CD4-positive, alpha-beta T cell (primary cell): ENCODE results near the gene ZBTB17. TPM values are rescaled to one million over a fixed set of nuclear protein-coding genes. Genes with fewer than 3 reads are reported as not detected.
"Not testable (repeated sequence)": the region's sequence is repeated elsewhere in the genome, so short reads cannot be mapped to it uniquely, and the experiment has no call there.

Source experiments
- ATAC-seq: fragments of 200-7000 bp; cut with Tn5 transposase; one replicate; pipeline ENCODE4 v1.10.0; 2022; ENCODE audit warnings: mild to moderate bottlenecking; ENCODE audit not compliant: poor library complexity
- CTCF ChIA-PET: fragments of 350-600 bp; sonication (Branson Sonifier 250); formaldehyde crosslinking; loops from one replicate; lab custom pipeline; 2021; ENCODE audit warnings: antibody characterized with exemption, inconsistent platforms; lab: Charles Lee
- POLR2A ChIA-PET: fragments of 350-600 bp; sonication (Branson Sonifier 250); formaldehyde crosslinking; loops from one replicate; lab custom pipeline; 2021; ENCODE audit warnings: antibody characterized with exemption, inconsistent platforms; lab: Charles Lee
- DNase-seq, 14 experiments: peaks; one replicate each; pipeline ENCODE4 v3.0.0-alpha.2; 2013 to 2020; ENCODE audit warnings: mixed read lengths in 2 of 14
- H3K27ac ChIP-seq, 2 donors: one replicate each; pipeline versions ENCODE4 v1.5.1 to v1.7.0; 2013; ENCODE audit warnings: low read length in 2 of 2, low read depth in 1 of 2, mild to moderate bottlenecking in 1 of 2
- H3K27me3 ChIP-seq, 2 experiments: 1 replicate in 1 of 2; 2 replicates in 1 of 2; pipeline versions ENCODE4 v1.6.1 to v1.7.0; 2013; ENCODE audit warnings: low read length in 2 of 2, control low read depth in 1 of 2, mild to moderate bottlenecking in 1 of 2, moderate library complexity in 1 of 2; ENCODE audit not compliant: insufficient read depth in 2 of 2, control insufficient read depth in 1 of 2
- H3K36me3 ChIP-seq: one replicate; pipeline ENCODE4 v1.6.1; 2013; ENCODE audit warnings: low read length, control low read depth; ENCODE audit not compliant: insufficient read depth
- H3K4me1 ChIP-seq: one replicate; pipeline ENCODE4 v1.6.1; 2013; ENCODE audit warnings: low read length, control low read depth; ENCODE audit not compliant: insufficient read depth
- H3K4me3 ChIP-seq: one replicate; pipeline ENCODE4 v1.5.1; 2013; ENCODE audit warnings: mild to moderate bottlenecking, low read length, moderate library complexity
- H3K9me3 ChIP-seq, 2 experiments: 1 replicate in 1 of 2; 2 replicates in 1 of 2; pipeline versions ENCODE4 v1.6.1 to v1.7.0; 2013; ENCODE audit warnings: low read length in 2 of 2, mild to moderate bottlenecking in 2 of 2, control low read depth in 1 of 2, moderate library complexity in 1 of 2; ENCODE audit not compliant: control insufficient read depth in 1 of 2, insufficient read depth in 1 of 2
- H3K27ac Mint-ChIP-seq: one replicate; pipeline ENCODE4 v1.8.0; 2020; ENCODE audit warnings: mixed read lengths
- H3K27me3 Mint-ChIP-seq: one replicate; pipeline ENCODE4 v1.8.0; 2021; ENCODE audit warnings: mixed read lengths
- H3K36me3 Mint-ChIP-seq: one replicate; pipeline ENCODE4 v1.8.0; 2021; ENCODE audit warnings: low read depth, mixed read lengths
- H3K4me1 Mint-ChIP-seq: one replicate; pipeline ENCODE4 v1.8.0; 2021; ENCODE audit warnings: low read depth, mixed read lengths
- H3K4me3 Mint-ChIP-seq: one replicate; pipeline ENCODE4 v1.8.0; 2020; ENCODE audit warnings: mild to moderate bottlenecking, mixed read lengths
- H3K9me3 Mint-ChIP-seq: one replicate; pipeline ENCODE4 v1.8.0; 2020; ENCODE audit warnings: mixed read lengths
- CTCF ChIP-seq: fragments of 200-600 bp; IDR thresholded peaks from one replicate; pipeline ENCODE4 v1.8.0; 2022; ENCODE audit warnings: antibody characterized with exemption, mild to moderate bottlenecking
- intact Hi-C, 2 experiments: fragments of 100-400 bp; cut with DNase I in 1 of 2; cut with micrococcal nuclease in 1 of 2; formaldehyde crosslinking; loops; one replicate each; pipeline versions ENCODE4 v1.15.1 to v1.9.0; 2023 to 2025; cut with DNase I, micrococcal nuclease
- total RNA-seq, 174 experiments: library from RNA in 2 of 174; stranded (reverse) in 2 of 174; gene quantifications; one replicate each; pipeline ENCODE4 v1.2.3 and lab custom pipeline; 2021 to 2026

The ZBTB17 gene
- total RNA-seq, 2 experiments from 2014 or later = 70.2 to 78.1 TPM

- POLR2A ChIA-PET = no interaction called here
- H3K27ac Mint-ChIP-seq = no peak overlapping the region
- no peak overlapping the region for H3K4me3 Mint-ChIP-seq
- Histone ChIP-seq H3K9me3 (no peaks in the 10 kb centered on the region), H3K4me1 (no peaks in the 10 kb centered on the region), H3K27ac (no peak overlapping the region), H3K4me3 (no peak overlapping the region), H3K27me3 (no peaks in the 10 kb centered on the region), H3K36me3 (no peaks in the 10 kb centered on the region)
- no peak for TF ChIP-seq CTCF
- no peaks in the 10 kb centered on the region for H3K36me3 Mint-ChIP-seq
- H3K4me1 Mint-ChIP-seq = no peaks in the 10 kb centered on the region
- ATAC-seq = peak; percentile 44
- intact Hi-C loops = loop anchor here in 1 of 2 experiments (5.0 kb wide), 1 partner anchor 205 kb away; no protein-coding TSS in a partner anchor
- CTCF ChIA-PET = no interaction called here
- DNase-seq = peak in 1 of 14 experiments; percentile 17
- no peaks in the 10 kb centered on the region for H3K9me3 Mint-ChIP-seq
- peaks cover 4% of the 10 kb centered on the region for H3K27me3 Mint-ChIP-seq
These were observed 30.9 kb upstream of the ZBTB17 start for GRCh38 chr1:16006552-16007485.

- intact Hi-C loops = loop anchor here in 1 of 2 experiments (5.0 kb wide), 1 partner anchor 204 kb away; no protein-coding TSS in a partner anchor
These were observed 30.1 kb upstream of the ZBTB17 start for GRCh38 chr1:16006010-16006409.

GRCh38 chr1:16005597-16005996 is 29.7 kb upstream of the ZBTB17 start:
- no peaks in the 10 kb centered on the region for H3K9me3 Mint-ChIP-seq
- H3K27me3 Mint-ChIP-seq = peaks cover 4% of the 10 kb centered on the region
- DNase-seq (no peak), ATAC-seq (no peak)
- POLR2A ChIA-PET = interaction anchor here (0.7 kb wide), 1 partner anchor 11 kb away, joined by 3 read pairs; no protein-coding TSS in a partner anchor
- Histone ChIP-seq H3K36me3 (no peaks in the 10 kb centered on the region), H3K27me3 (no peaks in the 10 kb centered on the region), H3K4me1 (no peaks in the 10 kb centered on the region), H3K9me3 (no peaks in the 10 kb centered on the region), H3K4me3 (no peak overlapping the region), H3K27ac (no peak overlapping the region)
- CTCF ChIA-PET = no interaction called here
- intact Hi-C loops = loop anchor here in 1 of 2 experiments (5.0 kb wide), 1 partner anchor 203 kb away; no protein-coding TSS in a partner anchor
- no peak for TF ChIP-seq CTCF
- no peaks in the 10 kb centered on the region for H3K4me1 Mint-ChIP-seq
- H3K36me3 Mint-ChIP-seq = no peaks in the 10 kb centered on the region
- no peak overlapping the region for H3K4me3 Mint-ChIP-seq
- H3K27ac Mint-ChIP-seq = no peak overlapping the region

More at GRCh38 chr1:16006010-16006409, 30.1 kb upstream of the ZBTB17 start:
- DNase-seq (no peak), ATAC-seq (no peak)
- Histone ChIP-seq H3K27ac (no peak overlapping the region), H3K27me3 (no peaks in the 10 kb centered on the region), H3K9me3 (no peaks in the 10 kb centered on the region), H3K4me3 (no peak overlapping the region), H3K4me1 (no peaks in the 10 kb centered on the region), H3K36me3 (no peaks in the 10 kb centered on the region)
- Mint-ChIP-seq H3K27ac (no peak overlapping the region), H3K9me3 (no peaks in the 10 kb centered on the region), H3K4me1 (no peaks in the 10 kb centered on the region), H3K4me3 (no peak overlapping the region), H3K36me3 (no peaks in the 10 kb centered on the region), H3K27me3 (peaks cover 4% of the 10 kb centered on the region)
- ChIA-PET CTCF (no interaction called here), POLR2A (interaction anchor here (0.7 kb wide), 1 partner anchor 11 kb away, joined by 3 read pairs; no protein-coding TSS in a partner anchor)
- TF ChIP-seq CTCF = no peak

- POLR2A ChIA-PET, H3K9me3 Mint-ChIP-seq, ATAC-seq, intact Hi-C loops, CTCF ChIA-PET, H3K36me3 Mint-ChIP-seq, H3K36me3 ChIP-seq, H3K27ac ChIP-seq, H3K4me1 Mint-ChIP-seq, H3K4me3 ChIP-seq, H3K4me1 ChIP-seq, H3K9me3 ChIP-seq, H3K27me3 Mint-ChIP-seq, H3K4me3 Mint-ChIP-seq, H3K27ac Mint-ChIP-seq, H3K27me3 ChIP-seq, DNase-seq: not testable (repeated sequence)
These were observed 25.4 kb upstream of the ZBTB17 start for GRCh38 chr1:16001274-16001673.
